Measurements from ENCODE around the gene OR7C1.
A peak's percentile ranks its signal among the peaks of the same experiment; 100 is the strongest.
"Not testable (repeated sequence)": the region's sequence is repeated elsewhere in the genome, so short reads cannot be mapped to it uniquely, and the experiment has no call there.

Gene OR7C1

GRCh38 chr19:14783410-14783998 is 51.5 kb downstream of the OR7C1 start:
- not testable (repeated sequence) for DNase-seq

- DNase-seq, result no peak
These were observed 52.2 kb downstream of the OR7C1 start for GRCh38 chr19:14782626-14783409.

- not testable (repeated sequence) for DNase-seq
These were observed 53.1 kb downstream of the OR7C1 start for GRCh38 chr19:14781713-14782536.

GRCh38 chr19:14780622-14781225 is 54.3 kb downstream of the OR7C1 start:
- DNase-seq, result not testable (repeated sequence)

- no peak for DNase-seq
These were observed 55.8 kb downstream of the OR7C1 start for GRCh38 chr19:14779151-14779550.

- DNase-seq, result not testable (repeated sequence)
These were observed 56.7 kb downstream of the OR7C1 start, which contains the start of gene ADGRE2 for GRCh38 chr19:14778110-14778845. ADGRE2 (minus strand) TSS chr19:14778560; CDS start chr19:14776756, 1,804 bp downstream.

- DNase-seq, result not testable (repeated sequence)
These were observed 57.3 kb downstream of the OR7C1 start for GRCh38 chr19:14777645-14778044.

GRCh38 chr19:14775869-14776586 is 59.0 kb downstream of the OR7C1 start:
- DNase-seq, result peak; percentile 9

- DNase-seq, result not testable (repeated sequence)
These were observed 59.7 kb downstream of the OR7C1 start for GRCh38 chr19:14775326-14775725.

- no peak for DNase-seq
These were observed 60.6 kb downstream of the OR7C1 start for GRCh38 chr19:14774373-14774772.

GRCh38 chr19:14773722-14774121 is 61.3 kb downstream of the OR7C1 start:
- not testable (repeated sequence) for DNase-seq

GRCh38 chr19:14772995-14773394 is 62.0 kb downstream of the OR7C1 start:
- DNase-seq, result no peak

- DNase-seq, result no peak
These were observed 62.5 kb downstream of the OR7C1 start for GRCh38 chr19:14772467-14772866.

- DNase-seq, result no peak
These were observed 63.8 kb downstream of the OR7C1 start for GRCh38 chr19:14770944-14771839.

GRCh38 chr19:14770136-14770535 is 64.8 kb downstream of the OR7C1 start:
- no peak for DNase-seq

GRCh38 chr19:14769201-14769600 is 65.8 kb downstream of the OR7C1 start:
- DNase-seq, result no peak

- no peak for DNase-seq
These were observed 67.0 kb downstream of the OR7C1 start for GRCh38 chr19:14768001-14768400.

- no peak for DNase-seq
These were observed 67.5 kb downstream of the OR7C1 start for GRCh38 chr19:14767466-14767971.

GRCh38 chr19:14765841-14766240 is 69.1 kb downstream of the OR7C1 start:
- DNase-seq, result not testable (repeated sequence)

GRCh38 chr19:14765403-14765802 is 69.6 kb downstream of the OR7C1 start:
- DNase-seq, result not testable (repeated sequence)
